ENCODE results near the gene SRSF12.
"Not testable (repeated sequence)": the region's sequence is repeated elsewhere in the genome, so short reads cannot be mapped to it uniquely, and the experiment has no call there.

Gene SRSF12

DNA sequence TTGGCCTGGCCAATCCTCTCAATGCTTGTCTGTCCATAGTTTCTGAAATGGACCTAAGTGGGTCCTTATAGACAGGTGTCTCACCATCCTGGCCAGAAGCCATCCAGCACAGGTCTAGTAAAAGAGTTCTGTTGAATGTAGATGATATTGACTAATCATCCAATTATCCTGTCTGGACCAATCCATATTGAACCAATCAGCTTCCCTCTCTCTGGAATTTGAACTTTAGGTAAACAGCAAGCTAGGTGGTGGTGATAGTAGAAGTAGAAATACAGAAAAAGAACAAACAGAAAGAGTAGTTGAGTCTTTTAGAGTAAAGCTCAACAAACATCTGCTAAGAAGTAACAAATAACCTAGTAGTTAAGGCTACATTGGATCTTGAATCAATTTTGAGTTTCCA, 46.8 kb downstream of the SRSF12 start:
- no peak for DNase-seq (ENCODE audit: low read depth)

DNA sequence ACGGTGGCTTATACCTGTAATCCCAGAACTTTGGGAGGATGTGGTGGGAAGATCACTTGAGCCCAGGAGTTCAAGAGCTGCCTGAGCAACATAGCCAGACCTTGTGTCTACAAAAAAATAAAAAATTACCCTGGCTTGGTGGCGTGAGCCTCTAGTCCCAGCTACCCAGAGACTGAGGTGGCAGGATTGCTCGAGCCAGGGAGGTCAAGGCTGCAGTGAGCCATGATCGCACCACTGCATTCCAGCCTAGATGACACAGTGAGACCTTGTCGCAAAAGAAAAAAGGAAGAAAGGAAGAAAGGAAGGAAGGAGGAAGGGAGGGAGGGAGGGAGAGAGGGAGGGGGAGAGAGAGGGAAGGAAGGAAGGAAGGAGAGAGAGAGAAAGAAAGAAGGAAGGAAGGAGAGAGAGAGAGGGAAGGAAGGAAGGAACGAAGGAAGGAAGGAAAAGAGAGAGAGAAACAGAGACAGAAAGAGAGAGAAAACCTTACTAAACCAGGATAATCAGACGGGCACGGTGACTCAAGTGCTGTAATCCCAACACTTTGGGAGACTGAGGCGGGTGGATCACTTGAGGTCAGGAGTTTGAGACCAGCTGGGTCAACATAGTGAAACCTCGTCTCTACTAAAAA, 48.2 kb downstream of the SRSF12 start:
- DNase-seq (ENCODE audit: low read depth), result no peak

DNA sequence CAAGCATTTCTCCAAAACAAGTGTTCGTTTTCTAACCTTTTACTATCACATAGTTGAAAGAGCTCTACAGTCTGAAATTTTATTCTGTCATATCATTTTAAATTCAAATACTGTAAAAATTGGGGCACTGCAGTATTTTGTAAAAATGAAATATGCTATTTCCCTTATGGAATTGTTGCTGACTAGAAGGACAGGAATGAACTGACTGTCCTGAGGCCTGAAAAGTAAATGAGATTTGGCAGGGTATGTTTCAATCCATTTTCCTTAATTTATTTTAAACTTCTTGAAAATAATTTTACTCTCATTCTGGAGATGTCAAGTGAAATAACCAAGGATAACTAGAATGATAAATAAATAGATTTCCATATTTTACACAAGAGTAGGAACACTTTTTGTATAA, 49.2 kb downstream of the SRSF12 start:
- DNase-seq (ENCODE audit: low read depth), result no peak

DNA sequence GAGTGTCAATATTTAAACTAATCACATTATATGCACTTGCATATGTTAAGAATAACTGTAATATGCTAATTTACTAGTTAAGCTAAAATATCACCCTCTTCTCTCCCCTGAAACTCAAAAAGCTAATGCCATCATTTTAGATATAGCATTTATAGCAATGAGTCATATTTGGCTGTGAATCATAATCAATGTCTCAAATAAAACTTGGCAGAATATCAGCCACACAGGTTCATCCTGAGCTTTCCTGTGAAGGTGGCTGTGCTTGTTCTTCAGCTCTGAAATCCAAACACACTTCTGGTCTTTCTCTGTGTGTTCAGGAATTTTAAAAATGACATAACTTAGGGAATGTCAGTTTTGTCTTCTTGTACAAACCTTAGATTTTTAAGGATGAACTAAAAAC, 50.1 kb downstream of the SRSF12 start:
- DNase-seq (ENCODE audit: low read depth), result no peak

DNA sequence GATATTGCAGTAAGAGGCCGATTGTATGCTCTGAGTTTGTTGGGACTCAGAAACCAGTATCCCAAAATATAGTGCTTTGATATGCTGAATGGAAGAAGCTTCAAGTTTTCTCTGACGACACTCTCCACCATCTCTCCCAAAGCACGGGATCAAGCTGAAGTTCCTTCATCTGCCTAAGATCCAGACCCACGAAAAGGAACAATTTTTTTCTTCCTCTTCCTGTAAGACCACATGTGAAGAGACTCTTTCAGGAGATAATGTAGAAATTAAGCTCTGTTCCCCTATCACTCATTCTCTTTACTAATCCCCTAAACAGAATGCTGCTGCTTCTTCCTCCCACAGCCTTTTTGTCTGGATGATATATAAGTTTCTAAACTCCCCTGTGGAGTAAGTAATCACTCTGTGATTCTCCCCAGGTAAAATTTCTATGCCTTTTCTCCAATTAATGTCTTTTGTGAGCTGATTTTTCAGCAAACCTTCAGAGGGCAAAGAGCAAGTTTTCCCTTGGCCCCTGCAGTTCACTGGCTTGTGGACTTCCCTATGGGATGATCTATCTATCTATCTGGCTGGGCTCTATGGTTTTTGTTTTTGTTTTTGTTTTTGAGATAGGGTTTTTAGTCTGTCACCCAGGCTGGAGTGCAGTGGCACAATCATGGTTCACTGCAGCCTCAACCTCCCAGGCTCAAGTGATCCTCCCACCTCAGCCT, 50.8 kb downstream of the SRSF12 start:
- no peak for DNase-seq (ENCODE audit: low read depth)

DNA sequence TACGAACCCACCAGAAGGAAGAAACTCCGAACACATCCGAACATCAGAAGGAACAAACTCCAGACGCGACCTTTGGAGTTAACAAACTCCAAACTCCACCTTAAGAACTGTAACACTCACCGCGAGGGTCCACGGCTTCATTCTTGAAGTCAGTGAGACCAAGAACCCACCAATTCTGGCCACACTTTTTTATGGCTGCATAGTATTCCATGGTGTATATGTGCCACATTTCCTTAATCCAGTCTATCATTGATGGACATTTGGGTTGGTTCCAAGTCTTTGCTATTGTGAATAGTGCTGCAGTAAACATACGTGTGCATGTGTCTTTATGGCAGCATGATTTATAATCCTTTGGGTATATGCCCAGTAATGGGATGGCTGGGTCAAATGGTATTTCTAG, 51.8 kb downstream of the SRSF12 start:
- not testable (repeated sequence) for DNase-seq (ENCODE audit: low read depth)

DNA sequence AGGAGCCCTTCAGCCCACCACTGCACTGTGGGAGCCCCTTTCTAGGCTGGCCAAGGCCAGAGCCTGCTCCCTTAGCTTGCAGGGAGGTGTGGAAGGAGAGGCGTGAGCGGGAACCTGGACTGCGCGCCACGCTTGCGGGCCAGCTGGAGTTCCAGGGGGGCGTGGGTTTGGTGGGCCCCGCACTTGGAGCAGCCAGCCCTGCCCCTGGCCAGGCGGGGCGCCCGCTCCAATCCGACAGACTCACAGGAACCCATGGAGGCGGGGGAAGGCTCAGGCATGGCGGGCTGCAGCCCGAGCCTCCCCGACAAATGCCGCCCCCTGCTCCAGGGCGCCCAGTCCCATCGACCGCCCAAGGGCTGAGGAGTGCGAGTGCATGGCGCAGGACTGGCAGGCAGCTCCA, 52.9 kb downstream of the SRSF12 start:
- not testable (repeated sequence) for DNase-seq (ENCODE audit: low read depth)

DNA sequence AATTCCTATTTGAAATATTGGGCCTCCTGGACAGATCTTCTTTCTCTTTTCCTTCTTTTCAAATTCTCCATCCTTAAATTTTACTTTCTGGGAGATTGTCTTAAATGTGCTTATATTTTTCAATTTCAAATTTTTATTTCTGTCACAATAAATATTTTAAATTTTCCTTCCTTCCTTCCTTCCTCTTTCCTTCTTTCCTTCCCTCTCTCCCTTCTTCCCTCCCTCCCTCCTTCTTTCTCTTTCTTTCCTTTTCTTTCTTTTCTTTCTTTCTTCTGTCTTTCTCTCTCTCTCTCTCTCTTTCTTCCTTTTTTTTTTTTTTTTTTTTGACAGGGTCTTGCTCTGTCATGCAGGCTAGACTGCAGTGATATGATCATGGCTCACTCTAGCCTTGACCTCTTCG, 54.0 kb downstream of the SRSF12 start:
- no peak for DNase-seq (ENCODE audit: low read depth)

DNA sequence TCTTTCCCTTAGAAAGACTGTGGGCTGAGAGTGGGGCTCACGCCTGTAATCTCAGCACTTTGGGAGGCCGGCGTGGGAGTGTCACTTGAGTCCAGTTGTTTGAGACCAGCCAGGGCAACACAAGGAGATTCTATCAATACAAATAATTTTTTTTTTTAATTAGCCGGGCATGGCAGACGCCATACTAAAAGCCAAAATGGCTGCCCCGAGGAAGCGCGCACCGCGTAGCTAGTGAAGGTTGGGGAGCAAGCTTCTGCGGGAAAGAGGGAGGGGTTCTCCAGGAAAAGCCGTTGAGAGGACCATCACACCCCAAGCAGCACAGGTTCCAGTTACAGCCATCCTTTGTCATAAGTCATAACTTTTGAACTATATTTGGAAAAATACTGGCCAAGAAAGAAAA, 58.6 kb downstream of the SRSF12 start:
- no peak for DNase-seq (ENCODE audit: low read depth)

DNA sequence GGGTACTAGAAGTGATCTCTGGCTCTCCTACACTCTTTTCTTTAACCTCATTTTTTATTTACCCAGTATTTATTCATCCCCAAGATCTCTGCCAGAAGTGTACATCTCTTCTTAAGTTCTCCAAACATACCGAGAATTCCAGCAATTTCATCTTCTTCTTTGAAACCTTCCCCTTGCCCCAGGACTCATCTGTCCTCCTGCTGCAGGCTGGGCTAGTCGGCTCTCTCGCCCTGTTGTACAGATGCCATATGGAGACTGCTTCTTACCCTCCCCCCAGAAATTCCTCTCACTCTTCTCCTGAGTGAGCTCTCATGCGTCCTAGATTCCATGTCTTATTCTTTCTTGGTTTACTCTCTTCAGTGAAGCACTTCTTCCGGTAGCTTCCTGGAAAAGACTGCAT, 59.2 kb downstream of the SRSF12 start:
- DNase-seq (ENCODE audit: low read depth), result no peak

DNA sequence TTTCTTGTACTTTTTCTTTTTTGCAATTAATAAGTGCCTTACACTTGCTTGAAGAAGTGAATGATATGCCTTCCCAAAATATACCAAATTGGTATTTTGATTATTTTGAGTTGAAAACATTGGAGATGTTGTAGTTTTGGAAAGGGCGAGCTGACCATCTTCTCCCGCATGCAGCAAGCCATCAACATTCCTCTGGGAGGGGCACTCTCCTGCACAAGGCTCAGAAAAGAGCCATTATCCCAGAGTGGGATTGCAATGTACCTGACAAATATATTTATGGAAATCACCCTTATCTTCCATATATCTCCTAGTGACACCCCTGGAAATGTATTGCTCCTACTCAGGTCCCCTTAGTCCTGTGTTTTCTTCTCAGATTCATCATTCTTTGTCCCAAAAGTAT, 60.1 kb downstream of the SRSF12 start:
- DNase-seq (ENCODE audit: low read depth), result no peak

DNA sequence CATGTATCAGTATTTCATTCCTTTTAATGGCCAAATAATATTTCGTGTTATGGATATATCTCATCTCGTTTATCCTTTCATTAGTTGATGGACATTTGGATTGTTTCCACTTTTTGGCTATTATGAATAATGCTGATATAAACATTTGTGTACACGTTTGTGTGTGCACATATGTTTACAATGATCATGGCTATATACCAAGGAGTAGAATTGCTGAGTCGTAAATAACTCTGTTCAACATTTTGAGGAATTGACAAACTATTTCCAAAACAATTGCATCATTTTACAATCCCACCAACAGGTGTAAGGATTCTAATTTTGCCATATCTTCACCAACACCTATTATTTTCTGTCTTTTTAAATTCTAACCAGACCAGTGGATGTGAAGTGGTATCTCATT, 63.7 kb downstream of the SRSF12 start:
- DNase-seq (ENCODE audit: low read depth), result no peak

DNA sequence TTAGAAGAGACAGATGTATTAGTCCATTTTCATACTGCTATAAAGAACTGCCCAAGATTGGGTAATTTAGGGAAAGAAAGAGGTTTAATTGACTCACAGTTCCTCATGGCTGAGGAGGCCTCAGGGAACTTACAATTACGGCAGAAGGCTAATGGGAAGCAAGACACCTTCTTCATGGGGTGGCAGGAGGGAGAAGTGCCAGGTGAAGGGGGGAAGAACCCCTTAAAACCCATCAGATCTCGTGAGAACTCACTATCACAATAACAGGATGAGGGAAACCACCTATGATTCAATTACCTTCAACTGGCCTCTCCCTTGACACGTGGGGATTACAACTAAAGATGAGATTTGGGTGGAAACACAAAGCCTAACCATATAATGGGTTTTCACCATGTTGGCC, 66.2 kb downstream of the SRSF12 start:
- DNase-seq (ENCODE audit: low read depth), result no peak

DNA sequence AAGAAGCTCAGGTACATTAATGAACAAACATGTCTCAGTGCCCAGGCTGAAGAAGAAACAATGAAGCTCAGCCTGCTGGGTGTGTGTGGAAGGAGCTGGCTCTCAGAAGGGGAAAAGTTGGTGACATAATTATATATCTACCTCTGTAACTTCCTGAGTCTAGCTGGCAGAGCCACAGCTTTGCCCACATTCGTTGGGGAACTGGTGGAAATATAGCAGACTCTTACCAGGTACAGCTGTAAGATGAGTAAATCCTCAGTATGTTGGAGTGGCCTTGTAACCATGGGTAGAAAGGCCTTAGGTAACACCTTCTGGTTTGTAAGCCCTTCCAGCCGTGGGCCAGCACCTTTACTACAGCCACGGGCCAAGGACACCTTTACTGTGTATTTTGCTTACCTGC, 67.2 kb downstream of the SRSF12 start:
- no peak for DNase-seq (ENCODE audit: low read depth)

DNA sequence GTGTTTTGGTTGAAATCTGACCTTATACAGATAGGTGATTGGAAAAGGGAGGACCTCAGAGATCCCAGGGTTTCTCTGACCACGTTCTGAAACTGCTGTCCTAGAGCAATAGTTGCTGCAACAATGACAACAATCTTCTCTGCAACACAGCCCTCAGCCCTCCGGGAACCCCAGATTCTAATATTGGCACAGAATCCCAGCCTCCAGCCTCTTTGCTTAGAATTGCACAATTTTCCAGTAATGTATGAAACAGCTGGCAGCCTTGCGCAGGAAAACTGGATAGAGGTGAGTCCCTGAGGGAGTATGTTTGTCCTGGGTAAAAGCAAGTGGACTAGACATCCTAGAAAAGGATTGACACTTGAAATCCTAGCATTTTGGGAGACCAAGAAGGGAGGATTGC, 67.7 kb downstream of the SRSF12 start:
- DNase-seq (ENCODE audit: low read depth), result no peak

DNA sequence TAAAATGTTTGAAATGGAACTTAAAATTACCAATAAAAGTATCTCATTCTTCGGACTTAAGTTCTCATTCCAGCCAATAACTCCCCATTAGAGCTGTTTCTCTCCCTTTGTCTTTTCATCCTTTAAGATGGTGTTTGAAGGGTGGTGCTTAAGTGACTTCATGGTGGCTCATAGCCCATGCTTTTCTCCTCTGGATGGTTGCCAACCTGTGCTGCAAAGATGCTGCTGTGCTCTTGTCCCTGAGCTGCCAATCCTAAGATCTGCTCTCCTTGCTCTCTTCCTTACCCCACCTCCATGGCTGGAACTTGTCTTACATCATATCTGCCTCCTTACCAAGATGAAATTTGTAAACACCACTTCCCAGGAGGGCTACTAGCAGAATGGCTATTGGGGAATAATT, 68.9 kb downstream of the SRSF12 start:
- DNase-seq (ENCODE audit: low read depth), result no peak

DNA sequence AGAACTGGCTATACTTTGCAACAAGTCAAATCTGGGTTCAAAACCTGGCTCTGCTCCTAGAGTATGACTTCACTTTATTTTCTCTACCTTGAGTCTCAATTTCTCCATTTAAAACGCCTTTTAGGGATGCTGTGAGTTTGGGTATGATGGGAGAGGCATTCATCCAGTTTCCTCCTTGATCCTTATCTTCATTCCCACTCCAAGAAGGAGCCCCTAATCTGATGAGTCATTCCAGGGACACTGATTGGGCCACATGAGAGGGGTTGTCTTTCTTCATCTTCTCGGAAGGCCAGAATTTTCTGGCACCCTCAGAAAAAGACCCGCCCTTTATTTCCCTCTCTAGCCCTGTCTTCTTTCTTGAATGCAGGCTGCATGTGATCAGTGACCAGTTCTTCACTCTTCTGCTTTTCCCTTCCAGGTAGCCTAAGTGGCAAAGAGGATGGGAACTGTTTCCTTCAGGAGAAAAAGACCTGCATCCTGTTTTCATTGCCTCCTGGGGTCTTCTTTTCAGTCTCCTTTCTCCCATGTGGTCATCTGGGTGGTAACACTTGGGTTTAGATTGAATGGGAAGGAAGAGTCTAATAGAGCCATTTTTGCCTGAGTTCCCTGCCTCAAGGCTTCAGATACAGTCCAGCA, 69.5 kb downstream of the SRSF12 start:
- DNase-seq (ENCODE audit: low read depth), result no peak

DNA sequence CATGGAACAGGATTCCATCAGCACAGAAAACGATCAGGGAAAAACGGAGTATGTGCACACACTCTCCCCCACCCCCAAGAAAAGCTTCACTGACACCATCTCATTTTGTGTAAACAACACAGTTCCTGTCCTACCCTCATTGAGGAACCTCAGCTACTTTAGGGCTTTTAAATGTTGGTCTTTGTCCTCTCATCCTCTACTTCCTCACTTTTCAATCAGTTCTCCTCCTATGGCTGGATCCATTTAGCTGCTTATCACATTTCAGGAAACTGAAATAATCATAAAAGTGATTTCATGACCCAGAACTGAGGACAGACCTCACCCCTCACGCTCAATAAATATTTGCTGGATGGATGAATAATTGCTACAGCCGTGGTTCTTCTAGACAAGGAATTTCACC, 70.4 kb downstream of the SRSF12 start:
- DNase-seq (ENCODE audit: low read depth), result no peak

Measured in stimulated activated CD8-positive, alpha-beta memory T cell treated with anti-CD3 and anti-CD28 coated beads, Interleukin-12 subunit alpha, Interleukin-12 subunit beta, amount 100 ng/mL, for 1 hour (primary cell).